GM18870 (cell line): ENCODE data around the gene SUPT20H.
A peak's percentile ranks its signal among the peaks of the same experiment; 100 is the strongest.

ENCODE experiments used
- ATAC-seq: cut with Tn5 transposase; IDR thresholded peaks from one replicate; pipeline ENCODE4 v1.9.1; 2021; ENCODE audit warnings: moderate library complexity; ENCODE audit not compliant: unreplicated experiment

The SUPT20H gene

GRCh38 chr13:37058910-37059847, at the start of gene SUPT20H:
Gene SUPT20H (minus strand): TSS chr13:37059688. CDS start chr13:37051490, 8,198 bp downstream.
- ATAC-seq: peak; percentile 77

GRCh38 chr13:37109051-37109678, 49.7 kb upstream of the SUPT20H start:
- no peak for ATAC-seq

GRCh38 chr13:37107868-37108267, 48.4 kb upstream of the SUPT20H start:
- ATAC-seq: no peak

- ATAC-seq: no peak
Measured at GRCh38 chr13:37107456-37107855, 48.0 kb upstream of the SUPT20H start.

GRCh38 chr13:37106642-37107041, 47.2 kb upstream of the SUPT20H start:
- ATAC-seq: no peak

GRCh38 chr13:37105251-37105714, 45.8 kb upstream of the SUPT20H start, which contains the start of gene CSNK1A1L:
Gene CSNK1A1L (minus strand): TSS chr13:37105664. CDS start chr13:37105256, 408 bp downstream.
- no peak for ATAC-seq

- ATAC-seq: no peak
Measured at GRCh38 chr13:37102896-37103295, 43.4 kb upstream of the SUPT20H start.

- no peak for ATAC-seq
Measured at GRCh38 chr13:37101201-37101600, 41.7 kb upstream of the SUPT20H start.

- ATAC-seq: no peak
Measured at GRCh38 chr13:37100731-37101130, 41.2 kb upstream of the SUPT20H start.

- no peak for ATAC-seq
Measured at GRCh38 chr13:37097076-37097475, 37.6 kb upstream of the SUPT20H start.

GRCh38 chr13:37094840-37095239, 35.4 kb upstream of the SUPT20H start:
- no peak for ATAC-seq

GRCh38 chr13:37094099-37094498, 34.6 kb upstream of the SUPT20H start:
- no peak for ATAC-seq

- ATAC-seq: no peak
Measured at GRCh38 chr13:37091835-37092234, 32.3 kb upstream of the SUPT20H start.

GRCh38 chr13:37090912-37091311, 31.4 kb upstream of the SUPT20H start:
- ATAC-seq: no peak

- no peak for ATAC-seq
Measured at GRCh38 chr13:37089495-37089894, 30.0 kb upstream of the SUPT20H start.

- ATAC-seq: no peak
Measured at GRCh38 chr13:37087486-37087885, 28.0 kb upstream of the SUPT20H start.

- no peak for ATAC-seq
Measured at GRCh38 chr13:37085606-37086005, 26.1 kb upstream of the SUPT20H start.

GRCh38 chr13:37076818-37077217, 17.3 kb upstream of the SUPT20H start:
- no peak for ATAC-seq

GRCh38 chr13:37075164-37075563, 15.7 kb upstream of the SUPT20H start:
- no peak for ATAC-seq

GRCh38 chr13:37074703-37075102, 15.2 kb upstream of the SUPT20H start:
- ATAC-seq: no peak

GRCh38 chr13:37072024-37072423, 12.5 kb upstream of the SUPT20H start:
- no peak for ATAC-seq

GRCh38 chr13:37070956-37071355, 11.5 kb upstream of the SUPT20H start:
- no peak for ATAC-seq
